GM12891 (cell line): ENCODE measurements around the gene TNS1.

Experiments
- POLR2A ChIP-seq: IDR thresholded peaks from 2 replicates; pipeline ENCODE4 v1.6.1; 2011; ENCODE audit warnings: low read depth, low read length, control low read depth
- TAF1 ChIP-seq: IDR thresholded peaks from 2 replicates; pipeline ENCODE4 v1.6.1; 2011; ENCODE audit warnings: low read depth, low read length, control low read depth

DNA sequence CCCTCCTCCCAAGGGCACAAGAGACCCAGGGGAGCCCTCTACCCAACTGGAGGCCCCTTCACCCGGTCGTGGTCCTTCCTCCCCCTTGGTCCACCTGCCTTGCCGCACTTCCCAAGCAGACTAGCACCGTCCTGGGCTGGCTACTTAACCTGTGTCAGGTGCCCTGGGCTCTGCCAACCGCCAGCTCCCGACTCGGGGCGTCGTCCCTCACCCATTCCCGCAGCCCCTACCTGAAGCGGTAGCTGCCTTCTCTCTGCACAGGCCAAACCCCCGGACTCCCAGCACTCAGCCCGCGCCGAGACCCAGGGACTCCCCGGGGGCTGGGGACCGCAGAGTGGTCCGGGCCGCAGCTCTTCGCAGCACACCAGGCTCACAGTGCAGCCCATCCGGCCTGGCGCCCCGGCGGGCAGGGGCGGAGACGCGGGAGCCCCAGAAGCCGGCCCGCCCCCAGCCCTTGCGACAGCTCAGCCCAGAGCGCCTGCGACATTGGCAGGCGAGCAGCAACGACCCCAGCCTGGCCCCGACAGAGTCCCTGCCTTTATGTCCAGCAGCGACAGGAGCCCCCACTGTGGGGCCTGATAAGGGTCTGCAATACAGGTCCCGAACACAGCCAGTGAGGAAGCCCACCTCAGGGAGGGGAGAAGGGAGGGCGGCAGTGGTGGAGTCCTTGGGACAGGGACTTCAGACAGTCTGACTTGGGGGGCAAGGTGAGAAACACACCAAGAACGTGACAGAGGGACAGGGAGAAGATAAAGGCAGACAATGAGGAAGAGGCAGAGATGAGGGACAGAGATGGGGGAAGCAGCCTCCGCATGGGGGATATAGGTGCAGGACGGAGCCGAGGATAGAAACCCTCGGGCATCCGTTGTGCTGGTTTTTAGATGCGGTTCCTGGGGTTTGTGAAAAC, 31.0 kb upstream of the TNS1 start:
- TF ChIP-seq POLR2A (no peak), TAF1 (no peak)
